NCI-H2081 treated with DMSO at 0.1 percent for 48 hours (cell line): ENCODE measurements around the gene TRPC5OS.

Experiments
- DNase-seq: peaks from one replicate; lab custom pipeline; 2025; lab: John Stamatoyannopoulos, UW

The TRPC5OS gene

DNA sequence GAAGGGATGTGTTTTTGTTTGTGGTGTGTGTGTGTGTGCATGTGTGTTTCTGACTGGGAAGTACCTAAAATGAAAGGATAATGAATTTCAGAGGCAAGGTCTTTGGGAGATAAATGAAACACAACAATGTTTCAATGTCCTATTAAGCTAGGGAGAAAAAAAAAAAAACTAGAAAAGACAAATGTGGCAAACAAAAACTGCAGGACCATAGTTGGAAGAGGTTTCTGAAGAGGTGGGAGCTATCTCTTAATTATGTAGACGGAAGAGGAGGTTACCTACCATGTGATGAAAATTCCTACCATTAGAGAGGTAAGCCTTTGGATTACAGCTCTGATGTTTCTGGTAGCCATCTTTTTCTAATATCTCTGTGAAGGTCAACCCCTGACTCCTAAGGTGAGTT, at the start of gene TRPC5OS:
TSS of gene TRPC5OS (plus strand) at position 301 of the 400 bp plus-strand sequence. CDS start 25,669 bp downstream, outside the sequence.
- no peak for DNase-seq

DNA sequence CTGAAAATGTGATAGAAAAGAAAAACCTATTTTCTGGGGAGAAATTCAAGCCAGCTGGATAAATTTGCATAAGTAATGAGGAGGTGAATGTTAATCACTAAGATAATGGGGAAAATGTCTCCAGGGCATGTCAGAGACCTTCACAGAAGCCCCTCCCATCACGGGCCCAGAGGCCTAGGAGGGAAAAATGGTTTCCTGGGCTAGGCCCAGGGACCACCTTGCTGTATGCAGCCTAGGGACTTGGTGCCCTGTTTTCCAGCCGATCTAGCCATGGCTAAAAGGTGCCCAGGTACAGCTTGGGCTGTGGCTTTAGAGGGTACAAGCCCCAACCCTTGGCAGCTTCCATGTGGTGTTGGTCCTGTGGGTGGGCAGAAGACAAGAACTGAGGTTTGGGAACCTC, 46.6 kb upstream of the TRPC5OS start:
- DNase-seq: no peak

DNA sequence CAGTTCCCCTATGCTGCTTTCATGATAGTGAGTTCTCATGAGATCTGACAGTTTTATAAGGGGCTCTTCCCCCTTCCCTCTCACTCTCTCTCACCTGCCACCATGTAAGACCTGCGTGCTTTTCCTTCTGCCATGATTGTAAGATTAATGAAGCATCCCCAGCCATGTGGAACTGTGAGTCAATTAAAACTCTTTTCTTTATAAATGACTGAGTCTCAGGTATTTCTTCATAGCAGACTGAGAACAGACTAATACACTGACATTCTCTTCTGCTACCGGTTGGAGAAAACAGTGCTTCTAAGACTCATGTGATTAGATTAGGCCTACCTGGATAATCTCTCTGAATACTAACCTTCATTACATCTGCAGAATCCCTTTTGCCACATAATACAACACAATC, 45.4 kb upstream of the TRPC5OS start:
- DNase-seq: no peak

DNA sequence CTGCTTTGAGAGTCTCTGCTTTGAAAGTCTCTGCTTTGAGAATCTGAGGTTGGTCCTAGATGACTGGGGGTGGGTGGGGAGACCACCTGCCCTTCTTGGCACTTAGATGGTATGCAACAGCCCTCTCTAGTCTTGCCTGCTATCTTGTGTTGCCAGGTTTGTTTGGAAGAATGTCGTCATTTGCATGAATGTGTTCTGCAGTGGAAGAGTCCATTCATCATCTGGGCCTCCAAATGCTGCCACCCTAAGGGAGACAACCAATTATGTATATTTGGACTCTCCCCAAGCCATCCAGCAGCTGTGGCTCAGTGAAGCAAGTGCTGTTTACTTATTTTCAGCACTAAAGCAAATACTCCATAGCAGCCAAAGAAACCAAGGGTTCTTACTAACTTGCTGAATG, 44.6 kb upstream of the TRPC5OS start:
- DNase-seq: peak; percentile 29

DNA sequence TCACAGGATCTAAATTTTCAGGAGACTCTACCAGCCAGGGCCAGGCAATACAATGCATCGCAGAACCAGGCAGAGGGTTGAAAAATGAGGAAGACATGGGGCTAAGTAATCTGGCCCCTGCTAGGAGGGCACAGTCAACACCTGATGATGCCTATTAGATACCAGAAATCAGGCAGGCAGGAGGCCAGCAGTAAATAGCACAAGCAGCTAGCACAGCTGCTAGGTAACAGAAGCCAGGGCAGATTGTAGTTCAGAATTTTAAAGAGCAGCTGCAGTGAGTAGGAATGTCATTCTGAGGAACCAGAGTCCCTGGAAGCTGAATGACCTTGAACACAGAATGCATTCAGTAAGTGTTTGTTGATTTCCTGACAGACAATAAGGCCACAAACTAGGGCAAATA, 38.8 kb upstream of the TRPC5OS start:
- DNase-seq: peak; percentile 14

DNA sequence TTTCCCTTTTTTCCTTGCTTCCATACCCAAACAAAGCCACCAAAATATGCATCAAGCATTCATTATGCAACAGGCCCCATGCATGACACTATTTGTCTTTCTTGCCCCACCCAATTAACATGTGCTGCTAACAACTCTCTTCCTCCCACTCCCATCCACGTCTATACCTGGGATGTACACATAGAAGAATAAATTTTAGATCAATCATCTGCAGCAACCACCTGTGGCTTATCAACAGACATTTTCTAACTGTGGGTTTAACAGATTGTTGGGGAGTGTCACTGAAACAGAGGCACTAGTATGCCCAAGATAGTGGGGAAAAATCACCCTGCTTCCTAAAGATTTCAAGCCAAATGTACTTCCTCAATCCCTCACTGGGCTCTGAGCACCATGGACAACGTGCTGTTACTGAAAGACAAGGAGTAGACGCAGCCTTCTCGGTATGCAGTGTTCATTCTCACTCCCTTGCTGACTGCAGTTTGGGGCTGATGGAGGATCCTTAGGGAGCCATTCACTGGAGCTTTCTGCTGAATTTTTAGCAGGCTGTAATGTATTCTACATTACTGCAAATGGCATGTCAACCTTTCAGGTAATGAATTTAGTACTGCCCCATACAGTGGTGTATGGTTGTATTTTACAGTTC, 28.4 kb upstream of the TRPC5OS start:
- no peak for DNase-seq

DNA sequence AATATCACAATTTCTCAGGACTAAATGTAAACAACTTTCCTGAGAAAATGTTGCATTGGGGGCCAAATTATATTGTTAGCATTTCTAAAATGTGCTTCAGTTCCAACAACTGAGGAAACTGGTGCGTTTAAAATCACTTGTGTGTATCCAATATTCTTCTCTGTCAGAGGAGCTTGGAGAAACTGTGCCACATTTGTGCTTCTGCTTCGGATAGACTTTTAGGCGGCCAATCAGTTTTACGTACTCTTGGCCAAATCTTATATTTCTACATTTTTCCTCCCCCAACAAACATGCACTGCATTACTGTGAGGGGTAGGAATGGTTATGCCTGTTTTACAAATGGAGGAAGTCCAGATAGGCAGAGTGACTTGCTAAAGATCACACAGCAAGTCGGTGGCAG, 27.4 kb upstream of the TRPC5OS start:
- DNase-seq: no peak

DNA sequence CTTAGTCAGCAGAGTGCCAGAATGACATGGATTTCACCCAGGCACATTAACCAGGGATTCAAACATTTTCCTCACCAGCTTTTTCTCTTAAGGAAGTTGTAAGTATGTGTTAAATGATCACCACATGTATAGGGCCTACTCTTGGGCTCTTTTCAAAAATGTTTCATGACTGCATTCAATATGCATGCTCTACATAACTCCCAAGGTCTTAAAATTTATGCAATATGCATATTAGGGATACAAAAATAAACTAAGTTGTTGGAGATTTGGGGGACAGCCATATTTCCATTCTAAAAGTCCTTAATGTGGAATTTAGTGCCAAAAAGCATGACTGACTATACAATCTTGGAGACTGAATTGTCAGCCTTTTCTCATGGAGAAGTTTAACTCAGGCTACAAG, 25.0 kb upstream of the TRPC5OS start:
- no peak for DNase-seq

DNA sequence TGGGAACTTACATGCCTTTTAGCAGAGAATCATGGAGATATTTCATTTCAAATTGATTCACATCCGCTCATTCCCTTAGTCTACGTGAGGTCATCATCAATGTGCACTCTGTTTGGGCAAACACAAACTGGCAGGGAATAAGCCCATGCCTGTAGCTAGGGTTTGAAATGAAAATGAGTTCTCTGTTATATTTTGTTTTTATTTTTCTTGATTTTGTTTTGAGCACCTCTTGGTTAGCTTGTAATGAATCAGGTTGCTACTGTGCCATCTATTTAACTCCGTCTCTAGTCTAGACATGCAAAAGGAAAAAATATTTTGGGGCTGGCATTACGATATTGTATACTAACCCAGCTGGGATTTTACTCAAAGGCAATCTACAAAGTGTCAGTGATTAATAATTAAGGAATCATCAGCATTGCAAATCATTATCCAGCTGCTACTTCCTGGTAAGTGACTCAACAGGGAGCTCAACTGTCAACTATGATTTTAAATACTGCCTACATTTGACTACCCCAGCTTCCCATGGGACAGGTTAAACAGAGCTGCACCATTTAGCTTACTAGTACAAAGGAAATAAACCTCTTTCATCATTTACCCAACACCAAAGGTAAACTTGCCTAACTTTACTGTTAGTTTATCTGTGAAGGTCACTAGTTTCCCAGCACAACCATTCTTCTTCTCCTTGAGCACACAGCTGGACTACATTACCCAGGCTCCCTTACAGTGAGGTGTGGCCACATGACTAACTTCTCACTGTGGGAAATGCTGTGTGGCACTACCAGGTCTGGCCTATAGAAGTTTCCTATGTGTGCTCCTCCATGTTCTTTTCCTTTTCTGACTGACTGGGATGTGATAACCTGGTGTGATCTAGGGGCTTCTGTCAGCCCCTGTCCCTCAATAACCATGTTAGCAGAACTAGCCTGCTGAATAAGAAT, 21.2 kb upstream of the TRPC5OS start:
- DNase-seq: no peak

DNA sequence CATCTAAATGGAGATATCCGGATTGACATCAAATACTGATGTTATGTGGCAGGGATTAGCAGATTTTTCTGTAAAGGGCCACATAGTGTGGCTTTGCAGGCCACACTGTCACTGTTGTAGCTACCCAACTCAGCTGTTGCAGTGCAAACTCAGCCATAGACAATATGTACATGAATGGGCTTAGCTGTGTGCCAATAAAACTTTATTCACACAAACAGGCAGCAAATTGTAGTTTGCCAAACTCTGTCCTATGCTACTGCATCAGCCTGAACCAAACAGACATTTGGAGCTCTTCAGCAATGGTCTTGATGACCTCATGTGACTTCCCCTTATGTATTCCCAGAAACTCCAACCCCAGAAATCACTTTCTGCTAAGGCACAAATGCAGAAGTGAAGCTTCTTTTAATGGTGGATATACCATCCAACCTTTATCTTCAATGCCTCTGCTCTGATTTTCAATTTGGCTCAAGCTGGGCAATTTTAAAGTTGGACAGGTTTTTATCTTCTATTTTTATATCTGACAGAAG, 18.4 kb upstream of the TRPC5OS start:
- DNase-seq: no peak

DNA sequence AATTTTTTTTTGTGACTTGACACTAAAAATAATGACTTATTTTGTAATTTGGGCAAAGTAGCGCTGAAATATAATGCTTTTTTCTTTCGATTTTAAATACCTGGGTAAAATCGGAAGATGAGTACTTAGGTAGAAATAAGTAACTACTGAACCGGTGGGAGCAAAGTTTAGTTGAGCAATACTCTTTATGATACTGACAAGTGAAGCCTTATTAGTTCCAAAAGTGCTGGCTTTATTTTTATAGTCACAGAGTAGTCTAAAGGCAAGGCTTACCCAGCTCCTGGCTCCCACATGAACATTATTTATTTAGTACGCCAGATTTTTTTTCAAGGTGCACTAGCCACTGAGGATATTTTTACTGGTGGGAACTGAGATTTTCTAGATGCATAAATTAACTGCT, 14.4 kb upstream of the TRPC5OS start:
- no peak for DNase-seq

DNA sequence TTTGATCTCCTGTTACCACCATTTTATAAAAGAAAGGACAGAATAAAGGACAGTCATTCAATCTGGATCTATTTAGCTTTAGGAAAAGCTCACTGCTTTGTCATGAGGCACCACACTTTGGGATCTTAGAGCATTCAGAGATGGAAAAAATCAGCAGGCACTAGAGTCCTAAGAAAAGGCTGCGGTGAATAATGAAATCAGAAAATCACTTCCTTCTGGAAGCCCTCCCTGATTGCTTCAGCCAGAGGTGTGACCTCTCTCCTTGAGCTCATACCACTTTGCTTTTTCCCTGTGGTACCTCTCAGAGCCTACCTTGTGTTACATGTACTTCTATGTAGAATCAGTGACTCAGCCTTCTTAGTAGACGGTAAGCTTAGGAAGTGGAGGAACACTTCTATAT, 8.7 kb upstream of the TRPC5OS start:
- no peak for DNase-seq

DNA sequence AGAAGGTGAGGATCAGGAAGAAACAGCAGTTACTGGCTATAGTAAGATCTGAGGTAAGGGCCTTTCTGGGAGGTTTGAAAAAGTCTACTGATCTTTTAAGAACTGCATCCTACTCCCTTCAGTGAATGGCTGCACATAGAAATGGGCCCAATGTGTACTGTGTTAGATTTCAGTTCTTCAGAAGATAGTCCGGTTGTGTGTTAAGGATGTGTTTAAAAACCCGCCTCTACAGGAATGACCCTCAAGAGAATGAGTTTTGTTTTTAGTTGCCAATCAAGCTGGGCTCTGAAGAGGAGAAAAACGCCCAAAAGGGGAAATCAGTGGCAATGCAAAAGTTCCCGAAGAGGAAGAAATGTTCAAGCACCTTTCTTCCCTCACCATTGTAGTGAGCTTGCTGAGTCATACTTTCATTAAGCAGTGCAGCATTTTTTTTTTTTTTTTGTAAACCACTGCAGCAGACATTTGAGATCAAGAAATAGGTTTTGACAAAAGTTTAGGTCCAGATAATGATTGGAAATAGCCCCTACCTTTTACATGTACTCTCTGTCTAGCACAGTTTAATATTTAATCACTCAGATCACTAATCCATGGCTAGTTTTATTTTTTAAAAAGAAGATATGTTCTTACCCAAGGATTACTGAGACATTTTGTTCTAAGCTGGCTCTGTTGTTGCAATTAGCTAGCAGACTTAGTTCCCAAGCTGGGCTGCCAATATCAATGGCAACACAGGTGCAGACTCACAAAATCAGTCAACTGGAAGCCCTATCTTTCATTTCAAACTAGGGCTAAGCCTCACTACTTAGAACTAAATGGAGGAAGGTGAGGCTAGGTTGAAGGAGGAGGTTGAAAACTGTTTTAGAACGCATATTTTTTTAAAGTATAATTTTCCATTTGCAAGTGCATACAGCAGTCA, 7.0 kb upstream of the TRPC5OS start:
- no peak for DNase-seq

DNA sequence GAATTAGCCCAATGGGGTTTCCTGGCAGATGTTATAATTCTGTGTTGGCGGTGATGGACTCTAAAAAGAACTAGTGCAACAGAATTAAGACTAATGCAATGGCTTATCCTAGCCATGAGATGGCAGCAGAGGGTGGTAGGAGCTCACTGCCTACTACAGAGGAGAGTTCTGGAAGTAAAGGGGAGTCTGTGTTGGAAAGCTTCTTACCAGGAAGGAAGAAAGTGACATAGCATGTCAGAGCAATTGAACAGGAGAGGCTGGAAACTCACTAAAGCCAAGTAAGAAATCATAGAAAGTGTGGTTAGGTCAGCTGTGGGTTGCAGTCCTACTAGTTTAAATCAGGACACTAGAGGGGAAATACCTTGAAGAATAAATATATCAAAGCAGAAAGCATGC, 6.3 kb upstream of the TRPC5OS start:
- DNase-seq: no peak

DNA sequence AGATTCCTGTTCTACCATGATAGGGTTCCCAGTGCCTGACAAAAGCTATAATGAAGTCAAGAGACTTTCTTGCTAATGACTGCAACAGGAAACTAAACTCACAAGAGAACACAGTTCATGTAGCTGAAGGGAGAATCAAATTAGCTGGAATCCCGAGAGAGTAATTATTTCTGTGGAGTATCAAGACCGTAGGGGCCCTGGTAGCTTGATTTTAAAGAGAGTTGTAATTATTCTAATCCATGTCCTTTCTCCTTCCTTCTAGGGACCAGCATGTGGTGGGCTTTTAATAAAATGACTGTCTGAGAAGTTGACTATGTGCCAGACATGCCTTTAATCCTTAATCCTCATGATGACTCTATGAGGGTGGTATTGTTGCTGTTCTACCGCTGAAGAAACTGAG, 1.7 kb upstream of the TRPC5OS start:
- DNase-seq: no peak

DNA sequence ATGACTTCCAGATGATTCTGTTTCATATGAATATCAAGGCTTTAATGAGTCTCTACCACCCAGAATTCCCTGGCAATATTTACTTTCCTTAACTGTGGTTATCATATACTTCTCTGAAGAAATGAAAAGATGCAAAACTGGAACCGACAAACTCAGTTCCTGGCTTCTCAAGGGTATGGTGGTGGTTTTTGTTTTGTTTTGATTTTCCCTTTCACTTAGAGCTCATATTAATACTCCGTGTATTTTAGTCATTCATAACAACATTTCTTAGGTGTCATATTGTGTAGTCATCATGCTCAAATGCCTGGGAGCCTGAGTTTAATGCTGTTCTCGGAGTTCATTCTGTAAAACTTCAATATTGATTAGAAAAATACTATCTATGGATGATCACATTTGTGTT, 665 bp downstream of the TRPC5OS start:
- DNase-seq: no peak

DNA sequence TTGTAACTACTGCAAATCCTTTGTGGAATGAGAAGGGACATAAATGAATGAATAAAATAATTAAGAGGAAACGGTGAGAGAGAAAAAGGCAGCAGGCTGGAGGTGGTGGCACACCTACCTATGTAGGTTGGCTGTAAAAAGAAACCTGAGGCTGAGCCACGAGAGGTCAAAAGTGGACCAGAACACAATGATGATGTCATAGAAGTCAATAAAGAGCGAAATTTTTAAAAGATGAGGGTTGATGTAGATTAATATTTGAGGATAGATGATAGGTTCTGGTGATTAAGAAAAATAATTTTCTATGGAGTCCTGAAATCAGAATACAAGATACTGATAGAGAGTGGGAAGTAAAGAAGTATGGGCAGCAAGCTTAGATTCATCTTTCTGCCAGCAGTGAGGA, 1.7 kb downstream of the TRPC5OS start:
- no peak for DNase-seq

DNA sequence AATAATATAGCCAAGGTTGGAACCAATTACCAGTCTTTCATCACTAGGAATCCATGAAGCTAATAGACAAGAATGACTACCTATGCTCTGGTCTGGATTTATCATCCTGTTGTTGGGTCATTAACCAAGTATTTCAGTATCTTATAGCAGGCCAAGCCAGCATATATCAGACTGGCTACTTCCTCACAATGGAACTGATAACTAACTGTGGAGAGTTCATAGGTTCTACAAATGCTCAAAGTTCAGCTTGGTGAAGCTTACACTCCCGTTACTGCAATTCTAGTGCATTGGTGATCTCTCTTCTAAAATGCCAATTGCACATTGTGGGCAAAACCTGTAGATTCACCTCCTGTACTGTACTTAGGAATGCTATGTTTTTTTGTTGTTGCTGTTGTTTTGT, 4.8 kb downstream of the TRPC5OS start:
- DNase-seq: no peak

DNA sequence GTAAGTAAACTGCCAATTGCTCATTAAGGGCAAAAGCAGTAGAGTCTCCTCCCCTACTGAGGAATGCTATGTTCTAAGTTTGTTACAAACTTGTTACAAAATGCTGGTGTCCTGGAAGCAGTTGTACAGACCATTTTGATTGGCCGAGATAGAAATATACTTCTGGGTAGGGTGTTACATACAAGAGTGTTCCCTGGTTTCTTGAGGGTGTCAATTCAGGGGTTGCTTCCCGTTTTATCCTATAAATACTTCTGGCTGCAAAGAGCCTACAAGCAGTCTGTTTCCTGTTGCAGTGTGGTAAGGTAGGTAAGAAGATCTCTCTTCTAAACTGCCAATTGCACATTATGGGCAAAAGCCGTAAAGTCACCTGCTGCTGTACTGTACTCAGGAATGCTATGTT, 5.7 kb downstream of the TRPC5OS start:
- DNase-seq: no peak

DNA sequence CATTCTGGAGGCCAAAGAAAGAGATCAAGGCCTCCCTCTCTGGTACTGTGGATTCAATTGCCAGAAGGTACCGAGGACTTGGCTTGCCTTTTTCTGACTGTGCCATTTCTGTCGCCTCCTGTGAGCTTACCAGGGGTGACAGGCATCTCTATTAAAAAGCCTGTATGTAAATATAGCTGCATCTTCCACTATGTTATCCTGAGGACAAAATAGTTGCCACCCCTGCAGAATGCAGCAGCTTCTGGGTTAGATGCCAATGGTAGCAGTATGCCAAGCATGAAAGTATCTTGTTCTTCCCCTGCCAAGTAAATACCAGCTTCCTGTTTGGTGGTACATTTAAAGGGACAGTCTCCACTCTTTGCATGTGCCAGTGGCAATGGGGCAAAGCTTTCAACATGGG, 10.7 kb downstream of the TRPC5OS start:
- DNase-seq: no peak

DNA sequence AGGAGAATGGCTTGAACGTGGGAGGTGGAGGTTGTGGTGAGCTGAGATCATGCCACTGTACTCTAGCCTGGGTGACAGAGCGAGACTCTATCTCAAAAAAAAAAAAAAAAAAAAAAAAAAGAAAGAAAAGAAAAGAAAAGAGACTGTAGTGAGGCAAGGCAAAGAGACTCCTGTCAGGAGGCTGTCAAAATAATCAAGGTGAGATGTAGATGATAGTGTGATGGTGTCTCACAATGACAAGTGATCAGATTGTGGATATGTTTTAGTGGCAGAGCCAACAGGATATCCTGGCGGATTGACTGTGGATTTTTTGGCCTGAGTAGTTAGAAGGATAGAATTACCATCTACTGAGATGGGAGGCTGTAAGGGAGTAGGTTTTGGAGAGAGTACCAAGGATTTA, 12.6 kb downstream of the TRPC5OS start:
- DNase-seq: no peak

DNA sequence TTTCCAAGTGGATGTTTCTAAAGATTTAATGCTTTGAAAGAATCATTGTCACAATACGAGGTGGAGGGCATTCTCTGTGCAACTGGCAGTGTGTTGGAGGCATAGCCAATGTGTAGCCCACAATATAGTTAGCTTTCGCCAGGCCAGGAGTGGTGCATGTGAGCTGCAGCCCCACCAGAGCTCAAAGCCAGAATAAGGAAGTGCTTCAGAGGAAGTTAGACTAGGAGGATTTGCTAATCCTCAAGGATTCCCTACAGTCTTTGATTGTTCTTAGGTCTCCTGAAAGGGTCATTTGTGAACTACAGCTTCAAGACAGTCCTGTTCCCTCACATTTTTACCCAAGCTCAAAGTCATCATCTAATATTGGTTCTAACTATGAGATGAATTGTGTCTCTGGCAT, 16.4 kb downstream of the TRPC5OS start:
- DNase-seq: no peak
